ENCODE measurements around the gene GNA14. TPM values are rescaled to one million over a fixed set of nuclear protein-coding genes. Genes with fewer than 3 reads are reported as not detected.

Gene GNA14
- total RNA-seq, 1 experiment from 2014 or later: 0.15 TPM

DNA sequence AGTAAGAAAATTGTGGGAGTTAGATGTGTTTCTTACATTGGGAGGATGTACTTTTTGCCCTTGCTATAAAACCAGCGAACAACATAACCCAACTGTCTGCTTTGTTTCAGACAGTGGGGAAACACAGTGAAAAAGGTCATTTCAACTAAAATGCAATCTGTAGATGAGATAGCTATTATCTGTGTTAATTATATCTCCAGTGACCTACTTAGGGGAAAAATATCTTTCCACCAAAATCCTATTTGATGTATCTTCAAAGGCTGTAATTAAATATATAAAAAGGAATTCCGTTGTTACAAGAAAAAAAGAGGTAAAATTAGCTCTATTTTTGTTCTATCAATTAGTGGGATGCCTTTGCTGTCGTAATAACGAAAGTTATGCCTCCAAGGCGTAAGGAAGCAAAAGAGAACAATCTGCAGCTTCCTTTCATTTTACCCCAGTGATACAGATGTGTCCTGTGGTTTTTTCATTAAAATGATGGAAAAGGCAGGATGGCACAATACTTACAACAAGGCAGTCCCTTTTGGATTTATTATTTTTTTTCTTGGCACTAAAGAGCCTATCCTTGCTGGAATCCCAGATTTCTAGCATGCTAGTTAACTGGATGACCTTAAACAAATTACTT is 100.9 kb downstream of the GNA14 start:
- BruUV-seq (replicated peaks): no TSS peak
- in situ Hi-C loops (cut with HindIII; ENCODE audit: low pct_unique_long_range_greater_than_20kb, low sequenced_read_pairs) (no loop called here), intact Hi-C loops (cut with micrococcal nuclease; ENCODE audit: unreplicated experiment) (no loop called here)
- Histone ChIP-seq H3K9me3 (ENCODE audit: control insufficient read depth, insufficient read depth, low read depth, low read length) (no peaks in the 10 kb centered on the region), H3K36me3 (ENCODE audit: control insufficient read depth, insufficient read depth, low read length) (no peaks in the 10 kb centered on the region), H3K27ac (ENCODE audit: low read length) (no peak overlapping the region), H3K4me1 (ENCODE audit: control insufficient read depth, insufficient read depth, low read length) (no peaks in the 10 kb centered on the region), H3K27me3 (ENCODE audit: control insufficient read depth, insufficient read depth, low read length) (no peaks in the 10 kb centered on the region), H3K4me3 (ENCODE audit: low read depth in 2 of 2, low read length in 2 of 2) (no peak overlapping the region)
- ChIA-PET CTCF (no interaction called here), POLR2A (no interaction called here)
- no peak for ATAC-seq
- DNase-seq (ENCODE audit: low read depth, low spot score): no peak
- TF ChIP-seq, protein P1, sequence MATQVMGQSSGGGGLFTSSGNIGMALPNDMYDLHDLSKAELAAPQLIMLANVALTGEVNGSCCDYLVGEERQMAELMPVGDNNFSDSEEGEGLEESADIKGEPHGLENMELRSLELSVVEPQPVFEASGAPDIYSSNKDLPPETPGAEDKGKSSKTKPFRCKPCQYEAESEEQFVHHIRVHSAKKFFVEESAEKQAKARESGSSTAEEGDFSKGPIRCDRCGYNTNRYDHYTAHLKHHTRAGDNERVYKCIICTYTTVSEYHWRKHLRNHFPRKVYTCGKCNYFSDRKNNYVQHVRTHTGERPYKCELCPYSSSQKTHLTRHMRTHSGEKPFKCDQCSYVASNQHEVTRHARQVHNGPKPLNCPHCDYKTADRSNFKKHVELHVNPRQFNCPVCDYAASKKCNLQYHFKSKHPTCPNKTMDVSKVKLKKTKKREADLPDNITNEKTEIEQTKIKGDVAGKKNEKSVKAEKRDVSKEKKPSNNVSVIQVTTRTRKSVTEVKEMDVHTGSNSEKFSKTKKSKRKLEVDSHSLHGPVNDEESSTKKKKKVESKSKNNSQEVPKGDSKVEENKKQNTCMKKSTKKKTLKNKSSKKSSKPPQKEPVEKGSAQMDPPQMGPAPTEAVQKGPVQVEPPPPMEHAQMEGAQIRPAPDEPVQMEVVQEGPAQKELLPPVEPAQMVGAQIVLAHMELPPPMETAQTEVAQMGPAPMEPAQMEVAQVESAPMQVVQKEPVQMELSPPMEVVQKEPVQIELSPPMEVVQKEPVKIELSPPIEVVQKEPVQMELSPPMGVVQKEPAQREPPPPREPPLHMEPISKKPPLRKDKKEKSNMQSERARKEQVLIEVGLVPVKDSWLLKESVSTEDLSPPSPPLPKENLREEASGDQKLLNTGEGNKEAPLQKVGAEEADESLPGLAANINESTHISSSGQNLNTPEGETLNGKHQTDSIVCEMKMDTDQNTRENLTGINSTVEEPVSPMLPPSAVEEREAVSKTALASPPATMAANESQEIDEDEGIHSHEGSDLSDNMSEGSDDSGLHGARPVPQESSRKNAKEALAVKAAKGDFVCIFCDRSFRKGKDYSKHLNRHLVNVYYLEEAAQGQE (IDR thresholded peaks at IDR 0.05; ENCODE audit: insufficient read depth in 1 of 2, low read depth in 2 of 2, low read length in 1 of 2): no peak
- TF ChIP-seq, protein P2, sequence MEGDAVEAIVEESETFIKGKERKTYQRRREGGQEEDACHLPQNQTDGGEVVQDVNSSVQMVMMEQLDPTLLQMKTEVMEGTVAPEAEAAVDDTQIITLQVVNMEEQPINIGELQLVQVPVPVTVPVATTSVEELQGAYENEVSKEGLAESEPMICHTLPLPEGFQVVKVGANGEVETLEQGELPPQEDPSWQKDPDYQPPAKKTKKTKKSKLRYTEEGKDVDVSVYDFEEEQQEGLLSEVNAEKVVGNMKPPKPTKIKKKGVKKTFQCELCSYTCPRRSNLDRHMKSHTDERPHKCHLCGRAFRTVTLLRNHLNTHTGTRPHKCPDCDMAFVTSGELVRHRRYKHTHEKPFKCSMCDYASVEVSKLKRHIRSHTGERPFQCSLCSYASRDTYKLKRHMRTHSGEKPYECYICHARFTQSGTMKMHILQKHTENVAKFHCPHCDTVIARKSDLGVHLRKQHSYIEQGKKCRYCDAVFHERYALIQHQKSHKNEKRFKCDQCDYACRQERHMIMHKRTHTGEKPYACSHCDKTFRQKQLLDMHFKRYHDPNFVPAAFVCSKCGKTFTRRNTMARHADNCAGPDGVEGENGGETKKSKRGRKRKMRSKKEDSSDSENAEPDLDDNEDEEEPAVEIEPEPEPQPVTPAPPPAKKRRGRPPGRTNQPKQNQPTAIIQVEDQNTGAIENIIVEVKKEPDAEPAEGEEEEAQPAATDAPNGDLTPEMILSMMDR (IDR thresholded peaks at IDR 0.05): no peak
- TF ChIP-seq POLR2AphosphoS5 (IDR thresholded peaks at IDR 0.05; ENCODE audit: low read depth, low read length): no peak
- TF ChIP-seq SIN3A (IDR thresholded peaks at IDR 0.05; ENCODE audit: borderline replicate concordance, insufficient read depth, low read depth, low read length): no peak
- no peak for TF ChIP-seq TCF7L2 (IDR thresholded peaks at IDR 0.05; ENCODE audit: low read depth, low read length)

DNA sequence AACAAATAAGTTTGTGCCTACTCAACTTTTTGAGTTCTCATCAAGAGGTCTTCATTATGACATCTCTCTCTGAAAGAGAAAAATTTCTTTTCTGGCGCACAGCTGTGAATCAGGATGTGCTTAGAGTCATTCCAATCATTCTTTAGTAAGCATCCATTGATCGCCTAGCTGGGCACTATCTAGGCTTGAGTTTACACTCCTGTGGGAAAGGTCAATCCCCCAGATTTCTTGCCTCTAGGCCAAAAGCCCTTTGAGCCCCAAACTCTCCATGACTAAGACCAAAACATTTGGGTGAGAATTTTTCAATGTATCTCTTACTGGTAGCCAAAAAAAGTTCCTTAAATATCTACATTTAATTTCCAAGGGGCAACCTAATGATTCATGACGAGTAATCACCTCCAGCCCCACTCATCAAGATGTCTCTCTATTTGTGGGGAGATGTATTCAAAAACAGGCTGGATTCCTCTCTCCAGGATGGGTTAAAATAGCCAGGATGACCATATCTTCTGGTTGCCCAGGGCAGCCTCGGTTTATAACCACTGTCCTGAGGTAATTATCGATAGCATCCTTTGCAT is 101.7 kb downstream of the GNA14 start:
- TF ChIP-seq, protein P1 (IDR thresholded peaks at IDR 0.05; ENCODE audit: insufficient read depth in 1 of 2, low read depth in 2 of 2, low read length in 1 of 2): no peak
- no peak for TF ChIP-seq POLR2AphosphoS5 (IDR thresholded peaks at IDR 0.05; ENCODE audit: low read depth, low read length)
- TF ChIP-seq SIN3A (IDR thresholded peaks at IDR 0.05; ENCODE audit: borderline replicate concordance, insufficient read depth, low read depth, low read length): no peak
- Histone ChIP-seq H3K36me3 (ENCODE audit: control insufficient read depth, insufficient read depth, low read length) (no peaks in the 10 kb centered on the region), H3K27ac (ENCODE audit: low read length) (no peak overlapping the region), H3K27me3 (ENCODE audit: control insufficient read depth, insufficient read depth, low read length) (no peaks in the 10 kb centered on the region), H3K9me3 (ENCODE audit: control insufficient read depth, insufficient read depth, low read depth, low read length) (no peaks in the 10 kb centered on the region), H3K4me1 (ENCODE audit: control insufficient read depth, insufficient read depth, low read length) (no peaks in the 10 kb centered on the region), H3K4me3 (ENCODE audit: low read depth in 2 of 2, low read length in 2 of 2) (no peak overlapping the region)
- ATAC-seq (no peak), DNase-seq (ENCODE audit: low read depth, low spot score) (no peak)
- intact Hi-C loops (cut with micrococcal nuclease; ENCODE audit: unreplicated experiment) (no loop called here), in situ Hi-C loops (cut with HindIII; ENCODE audit: low pct_unique_long_range_greater_than_20kb, low sequenced_read_pairs) (no loop called here)
- BruUV-seq (replicated peaks): no TSS peak
- ChIA-PET CTCF (no interaction called here), POLR2A (no interaction called here)

Measured in Panc1 (cell line).